GM23248 (cell line): ENCODE data around the gene CTAGE6.
"Not testable (repeated sequence)": the region's sequence is repeated elsewhere in the genome, so short reads cannot be mapped to it uniquely, and the experiment has no call there.

ENCODE experiments used
- EZH2 ChIP-seq: fragments of 200-600 bp; sonication (generic); IDR thresholded peaks from 2 replicates; pipeline ENCODE4 v1.6.1; 2018; ENCODE audit warnings: antibody characterized with exemption, mild to moderate bottlenecking; ENCODE audit not compliant: insufficient read depth, poor library complexity, severe bottlenecking
- EZH2phosphoT487 ChIP-seq: fragments of 200-600 bp; sonication (generic); IDR thresholded peaks from 2 replicates; pipeline ENCODE4 v1.6.1; 2018; ENCODE audit warnings: antibody characterized with exemption, moderate library complexity, mild to moderate bottlenecking, low read depth; ENCODE audit not compliant: insufficient read depth

- TF ChIP-seq EZH2phosphoT487, EZH2: not testable (repeated sequence)
Observed at GRCh38 chr7:143772738-143773468, 15.4 kb upstream of the CTAGE6 start.
